Testis (tissue), 3 donors: ENCODE data around the gene ADCY5. TPM values are rescaled to one million over a fixed set of nuclear protein-coding genes. Genes with fewer than 3 reads are reported as not detected.
A peak's percentile ranks its signal among the peaks of the same experiment; 100 is the strongest.

Source experiments
- DNase-seq: peaks from one replicate; pipeline ENCODE4 v3.0.0-alpha.2; 2019
- H3K27ac ChIP-seq, 2 donors: fragments of 200-600 bp; sonication (generic); one replicate each; pipeline ENCODE4 v1.5.1; 2019
- H3K27me3 ChIP-seq: fragments of 200-600 bp; sonication (generic); one replicate; pipeline ENCODE4 v1.5.1; 2019
- H3K36me3 ChIP-seq: fragments of 200-600 bp; sonication (generic); one replicate; pipeline ENCODE4 v1.5.1; 2017; ENCODE audit warnings: low read depth; ENCODE audit errors: missing control alignments
- H3K4me1 ChIP-seq: fragments of 200-600 bp; sonication (generic); one replicate; pipeline ENCODE4 v1.5.1; 2019
- H3K4me3 ChIP-seq, 2 donors: fragments of 200-600 bp; sonication (generic); one replicate each; pipeline ENCODE4 v1.5.1; 2017 to 2019
- H3K9me3 ChIP-seq: fragments of 200-600 bp; sonication (generic); one replicate; pipeline ENCODE4 v1.5.1; 2017
- POLR2A ChIP-seq: fragments of 450-650 bp; IDR thresholded peaks from one replicate; pipeline ENCODE4 v1.6.1; 2017; ENCODE audit warnings: antibody characterized with exemption, mild to moderate bottlenecking, moderate library complexity
- WGBS, 2 donors: methylation state at CpG; one replicate each; pipeline ENCODE4 v1.1.5; 2018; 5-methylcytosine and 5-hydroxymethylcytosine counted together
- intact Hi-C: fragments of 100-400 bp; cut with DNase I; formaldehyde crosslinking; loops from one replicate; pipeline ENCODE4 v1.15.1; 2023; ENCODE audit warnings: low total_unique reads
- polyA plus RNA-seq: library from polyadenylated mRNA; stranded (reverse); fragments of 350-450 nt; fragmentation: Illumina TruSeq; extraction: RNeasy Lipid Tissue Mini Kit (QIAGEN cat#74804); gene quantifications from one replicate; pipeline ENCODE4 v1.2.3, GENCODE V29; 2014; ENCODE audit warnings: low read depth, low replicate concordance; ENCODE audit not compliant: insufficient read depth
- total RNA-seq, 2 donors: library from RNA; depleted of rRNA; stranded (reverse); fragments of >200 nt; gene quantifications; one replicate each; pipeline ENCODE4 v1.2.3, GENCODE V29; 2016
- TF ChIP-seq, protein P1 (sequence below), 3 experiments: fragments of 450-650 bp in 2 of 3; fragments of 200-600 bp in 1 of 3; sonication (generic) in 1 of 3; IDR thresholded peaks; one replicate each; pipeline ENCODE4 v1.5.1; 2016 to 2019; ENCODE audit warnings: antibody characterized with exemption in 3 of 3, mild to moderate bottlenecking in 2 of 3, moderate library complexity in 1 of 3

The ADCY5 gene
- total and polyA plus RNA-seq, 3 donors from 2014 or later: 16.5 to 41.6 (median 33.6) TPM

GRCh38 chr3:123447749-123448517 lies 957 bp downstream of the ADCY5 start:
- peaks cover 9% of the 10 kb centered on the region for H3K4me1 ChIP-seq
- no peaks in the 10 kb centered on the region for H3K9me3 ChIP-seq
- DNase-seq: no peak
- 8% methylated on average over 75 of the region's 110 CpGs; no CpG with 5 or more reads in 1 of the 2 donors for WGBS, 2 donors
- H3K27ac ChIP-seq: peak overlapping the region; percentile 94 to 95
- peak overlapping the region; percentile 75 to 78 for H3K4me3 ChIP-seq
- intact Hi-C loops: loop anchor here (10.0 kb wide), 1 partner anchor 113 kb away; no protein-coding TSS in a partner anchor
- TF ChIP-seq, protein P1, sequence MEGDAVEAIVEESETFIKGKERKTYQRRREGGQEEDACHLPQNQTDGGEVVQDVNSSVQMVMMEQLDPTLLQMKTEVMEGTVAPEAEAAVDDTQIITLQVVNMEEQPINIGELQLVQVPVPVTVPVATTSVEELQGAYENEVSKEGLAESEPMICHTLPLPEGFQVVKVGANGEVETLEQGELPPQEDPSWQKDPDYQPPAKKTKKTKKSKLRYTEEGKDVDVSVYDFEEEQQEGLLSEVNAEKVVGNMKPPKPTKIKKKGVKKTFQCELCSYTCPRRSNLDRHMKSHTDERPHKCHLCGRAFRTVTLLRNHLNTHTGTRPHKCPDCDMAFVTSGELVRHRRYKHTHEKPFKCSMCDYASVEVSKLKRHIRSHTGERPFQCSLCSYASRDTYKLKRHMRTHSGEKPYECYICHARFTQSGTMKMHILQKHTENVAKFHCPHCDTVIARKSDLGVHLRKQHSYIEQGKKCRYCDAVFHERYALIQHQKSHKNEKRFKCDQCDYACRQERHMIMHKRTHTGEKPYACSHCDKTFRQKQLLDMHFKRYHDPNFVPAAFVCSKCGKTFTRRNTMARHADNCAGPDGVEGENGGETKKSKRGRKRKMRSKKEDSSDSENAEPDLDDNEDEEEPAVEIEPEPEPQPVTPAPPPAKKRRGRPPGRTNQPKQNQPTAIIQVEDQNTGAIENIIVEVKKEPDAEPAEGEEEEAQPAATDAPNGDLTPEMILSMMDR (IDR thresholded peaks at IDR 0.05): peak in 1 of 3 experiments; percentile 41
- no peak for TF ChIP-seq POLR2A
- H3K27me3 ChIP-seq: no peaks in the 10 kb centered on the region
- H3K36me3 ChIP-seq: no peaks in the 10 kb centered on the region

- no peak for TF ChIP-seq POLR2A
- TF ChIP-seq, protein P1 (IDR thresholded peaks at IDR 0.05): no peak
- no peaks in the 10 kb centered on the region for H3K27me3 ChIP-seq
- H3K36me3 ChIP-seq: no peaks in the 10 kb centered on the region
- H3K4me1 ChIP-seq: peaks cover 9% of the 10 kb centered on the region
- WGBS, 2 donors: 32 to 62% methylated on average over 10 to 27 of the region's 27 CpGs
- H3K9me3 ChIP-seq: no peaks in the 10 kb centered on the region
- intact Hi-C loops: loop anchor here (10.0 kb wide), 1 partner anchor 113 kb away; no protein-coding TSS in a partner anchor
- peak overlapping the region; percentile 65 to 78 for H3K4me3 ChIP-seq
- peak; percentile 21 for DNase-seq
- H3K27ac ChIP-seq: peak overlapping the region; percentile 85 to 94
These were observed 1.5 kb downstream of the ADCY5 start for GRCh38 chr3:123447416-123447748.

DNA sequence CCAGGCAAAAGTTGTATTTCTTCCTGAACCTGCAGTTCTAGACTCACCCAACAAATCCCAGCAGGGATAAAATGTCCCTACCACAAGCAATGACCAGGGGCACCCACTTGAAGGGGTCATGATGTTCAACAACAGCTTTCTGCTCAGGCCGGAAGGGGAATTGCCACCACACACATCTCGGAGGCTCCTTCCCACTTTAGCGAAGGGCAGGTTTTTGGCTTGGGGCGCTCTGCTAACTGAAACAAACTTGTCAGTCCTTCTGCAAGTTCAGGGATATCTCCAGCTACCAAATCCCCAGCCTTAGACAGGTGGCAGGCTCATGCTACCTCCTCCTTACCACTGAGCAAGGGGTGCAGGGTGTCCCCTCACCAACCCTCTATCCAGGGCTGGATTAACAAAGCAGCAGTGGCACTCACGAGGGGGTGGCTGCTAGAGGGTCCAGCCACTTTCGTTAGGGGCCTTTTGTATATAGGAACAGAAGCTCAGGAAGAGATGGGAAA lies 2.2 kb downstream of the ADCY5 start:
- intact Hi-C loops: loop anchor here (10.0 kb wide), 1 partner anchor 112 kb away; no protein-coding TSS in a partner anchor
- WGBS, 2 donors: 43 to 48% methylated on average over 6 of the region's 6 CpGs
- Histone ChIP-seq H3K27ac (peak overlapping the region; percentile 85 to 94), H3K4me1 (peaks cover 9% of the 10 kb centered on the region), H3K4me3 (peak overlapping the region; percentile 65 to 78), H3K9me3 (no peaks in the 10 kb centered on the region), H3K27me3 (no peaks in the 10 kb centered on the region), H3K36me3 (no peaks in the 10 kb centered on the region)
- TF ChIP-seq, protein P1 (IDR thresholded peaks at IDR 0.05): no peak
- no peak for TF ChIP-seq POLR2A
- DNase-seq: no peak

DNA sequence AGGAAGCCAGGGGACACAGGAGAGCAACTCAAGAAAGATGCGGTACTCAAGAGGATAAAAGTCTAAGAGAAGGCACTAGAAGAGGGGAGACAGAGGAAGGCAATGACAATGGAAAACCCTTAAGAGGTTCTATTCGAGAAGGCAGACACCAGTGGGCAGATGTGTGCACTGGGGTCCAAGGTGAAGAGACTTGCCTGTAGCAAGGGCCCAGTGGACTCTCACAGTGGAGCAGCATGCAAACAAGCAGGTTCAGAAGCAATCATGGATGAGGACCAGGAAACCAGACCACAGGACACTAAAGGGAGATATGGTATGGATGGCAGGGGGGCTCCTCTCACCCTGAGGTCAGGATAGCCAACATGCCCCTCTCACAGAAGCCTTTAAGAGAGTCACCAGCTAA lies 2.7 kb downstream of the ADCY5 start:
- peak overlapping the region; percentile 65 to 78 for H3K4me3 ChIP-seq
- H3K36me3 ChIP-seq: no peaks in the 10 kb centered on the region
- H3K27me3 ChIP-seq: no peaks in the 10 kb centered on the region
- peaks cover 9% of the 10 kb centered on the region for H3K4me1 ChIP-seq
- peak overlapping the region; percentile 85 to 94 for H3K27ac ChIP-seq
- no peak for DNase-seq
- 51 to 73% methylated on average over 2 of the region's 2 CpGs for WGBS, 2 donors
- H3K9me3 ChIP-seq: no peaks in the 10 kb centered on the region
- intact Hi-C loops: loop anchor here (10.0 kb wide), 1 partner anchor 111 kb away; no protein-coding TSS in a partner anchor
- TF ChIP-seq, protein P1 (IDR thresholded peaks at IDR 0.05): no peak
- TF ChIP-seq POLR2A: no peak
